Measurements from ENCODE around the gene ASB4.

- TF ChIP-seq CTCF (conservative IDR thresholded peaks at IDR 0.05) (no peak), ZFX (IDR thresholded peaks at IDR 0.05) (no peak)
Measured at GRCh38 chr7:95441042-95441823, 44.5 kb upstream of the ASB4 start.

All from C4-2B (cell line).